HEK293 (cell line): ENCODE data around the gene DNM1L.

Experiments used
- CTCF ChIA-PET: fragments of 350-600 bp; formaldehyde crosslinking; extraction: SDS; loops from one replicate; lab custom pipeline; 2021; ENCODE audit warnings: antibody characterized with exemption; lab: Yijun Ruan, JAX
- POLR2A ChIA-PET: fragments of 300-600 bp; formaldehyde crosslinking; extraction: SDS; loops from one replicate; lab custom pipeline; 2020; ENCODE audit warnings: antibody characterized with exemption, inconsistent platforms; lab: Yijun Ruan, JAX
- H3K27ac ChIP-seq: fragments of 200-500 bp; sonication (Bioruptor generic); 2 replicates; pipeline ENCODE4 v1.5.1; 2014; ENCODE audit warnings: low read depth, low read length, control low read depth, inconsistent platforms; ENCODE audit errors: extremely low read depth
- H3K36me3 ChIP-seq, 2 experiments: fragments of 200-500 bp in 1 of 2; sonication (Bioruptor generic) in 1 of 2; 1 replicate in 1 of 2; 2 replicates in 1 of 2; pipeline ENCODE4 v1.5.1; 2014 to 2017; ENCODE audit warnings: inconsistent platforms in 2 of 2, low read length in 2 of 2; ENCODE audit not compliant: control insufficient read depth in 2 of 2, insufficient read depth in 1 of 2
- H3K4me1 ChIP-seq: fragments of 200-500 bp; sonication (Bioruptor generic); 2 replicates; pipeline ENCODE4 v1.5.1; 2014; ENCODE audit warnings: mild to moderate bottlenecking, low read length, inconsistent platforms; ENCODE audit not compliant: control insufficient read depth, insufficient read depth
- H3K4me3 ChIP-seq: 2 replicates; pipeline ENCODE4 v1.5.1; 2011; ENCODE audit warnings: low read depth, mild to moderate bottlenecking, control low read depth, low read length, moderate library complexity
- H3K9me3 ChIP-seq: fragments of 200-500 bp; sonication (Bioruptor generic); 2 replicates; pipeline ENCODE4 v1.5.1; 2014; ENCODE audit warnings: low read depth, low read length, inconsistent platforms; ENCODE audit not compliant: control insufficient read depth, insufficient read depth
- BCL11A ChIP-seq: fragments of 450-650 bp; formaldehyde crosslinking; IDR thresholded peaks from 2 replicates; pipeline ENCODE4 v1.5.1; 2016; ENCODE audit warnings: low read depth, missing biosample characterization, missing genetic modification characterization
- GLI4 ChIP-seq: fragments of 450-650 bp; formaldehyde crosslinking; IDR thresholded peaks from 2 replicates; pipeline ENCODE4 v1.5.1; 2016; ENCODE audit warnings: missing biosample characterization, missing genetic modification characterization
- GLIS1 ChIP-seq: fragments of 450-650 bp; formaldehyde crosslinking; IDR thresholded peaks from 2 replicates; pipeline ENCODE4 v1.5.1; 2016; ENCODE audit warnings: missing biosample characterization, missing genetic modification characterization
- IKZF3 ChIP-seq: fragments of 450-650 bp; IDR thresholded peaks from 2 replicates; pipeline ENCODE4 v1.5.0; 2018; ENCODE audit warnings: missing biosample characterization, mild to moderate bottlenecking, missing genetic modification characterization, moderate library complexity
- KLF7 ChIP-seq: fragments of 450-650 bp; formaldehyde crosslinking; IDR thresholded peaks from 2 replicates; pipeline ENCODE4 v1.5.1; 2016; ENCODE audit warnings: missing biosample characterization, missing genetic modification characterization, borderline replicate concordance
- OVOL3 ChIP-seq: fragments of 450-650 bp; formaldehyde crosslinking; IDR thresholded peaks from 2 replicates; pipeline ENCODE4 v1.5.1; 2016; ENCODE audit warnings: missing biosample characterization, missing genetic modification characterization
- ZEB2 ChIP-seq: fragments of 450-650 bp; formaldehyde crosslinking; IDR thresholded peaks from 2 replicates; pipeline ENCODE4 v1.5.1; 2016; ENCODE audit warnings: missing biosample characterization, missing genetic modification characterization
- ZNF132 ChIP-seq: fragments of 450-650 bp; formaldehyde crosslinking; IDR thresholded peaks from 2 replicates; pipeline ENCODE4 v1.5.1; 2017; ENCODE audit warnings: missing biosample characterization, missing genetic modification characterization, borderline replicate concordance
- ZNF133 ChIP-seq: fragments of 450-650 bp; formaldehyde crosslinking; IDR thresholded peaks from 2 replicates; pipeline ENCODE4 v1.5.1; 2016; ENCODE audit warnings: missing biosample characterization, missing genetic modification characterization
- ZNF155 ChIP-seq: fragments of 450-650 bp; formaldehyde crosslinking; IDR thresholded peaks from 2 replicates; pipeline ENCODE4 v1.5.1; 2016; ENCODE audit warnings: missing biosample characterization, missing genetic modification characterization
- ZNF16 ChIP-seq: fragments of 450-650 bp; formaldehyde crosslinking; IDR thresholded peaks from 2 replicates; pipeline ENCODE4 v1.5.1; 2016; ENCODE audit warnings: low read depth, missing biosample characterization, missing genetic modification characterization
- ZNF175 ChIP-seq: fragments of 450-650 bp; formaldehyde crosslinking; IDR thresholded peaks from 2 replicates; pipeline ENCODE4 v1.5.1; 2016; ENCODE audit warnings: missing biosample characterization, missing genetic modification characterization
- ZNF184 ChIP-seq: fragments of 450-650 bp; IDR thresholded peaks from 2 replicates; pipeline ENCODE4 v1.5.1; 2018; ENCODE audit warnings: missing biosample characterization, mild to moderate bottlenecking, missing genetic modification characterization
- ZNF223 ChIP-seq: fragments of 450-650 bp; formaldehyde crosslinking; IDR thresholded peaks from 2 replicates; pipeline ENCODE4 v1.5.1; 2016; ENCODE audit warnings: missing biosample characterization, missing genetic modification characterization
- ZNF302 ChIP-seq: fragments of 450-650 bp; formaldehyde crosslinking; IDR thresholded peaks from 2 replicates; pipeline ENCODE4 v1.5.1; 2016; ENCODE audit warnings: missing biosample characterization, missing genetic modification characterization, low read depth
- ZNF423 ChIP-seq: fragments of 450-650 bp; formaldehyde crosslinking; IDR thresholded peaks from 2 replicates; pipeline ENCODE4 v1.5.1; 2016; ENCODE audit warnings: missing biosample characterization, missing genetic modification characterization
- ZNF510 ChIP-seq: fragments of 450-650 bp; formaldehyde crosslinking; IDR thresholded peaks from 2 replicates; pipeline ENCODE4 v1.5.1; 2018; ENCODE audit warnings: mild to moderate bottlenecking, missing genetic modification characterization, missing biosample characterization; ENCODE audit not compliant: insufficient replicate concordance
- ZNF555 ChIP-seq: fragments of 450-650 bp; formaldehyde crosslinking; conservative IDR thresholded peaks from 2 replicates; pipeline ENCODE4 v1.5.1; 2017; ENCODE audit warnings: missing biosample characterization, mild to moderate bottlenecking, missing genetic modification characterization, inconsistent platforms
- ZNF561 ChIP-seq: fragments of 450-650 bp; IDR thresholded peaks from 2 replicates; pipeline ENCODE4 v1.5.1; 2018; ENCODE audit warnings: missing biosample characterization, missing genetic modification characterization, borderline replicate concordance
- ZNF596 ChIP-seq: fragments of 450-650 bp; IDR thresholded peaks from 2 replicates; pipeline ENCODE4 v1.5.0; 2018; ENCODE audit warnings: missing biosample characterization, mild to moderate bottlenecking, missing genetic modification characterization, moderate library complexity
- ZNF629 ChIP-seq: fragments of 450-650 bp; formaldehyde crosslinking; IDR thresholded peaks from 2 replicates; pipeline ENCODE4 v1.5.1; 2017; ENCODE audit warnings: missing biosample characterization, missing genetic modification characterization
- ZXDB ChIP-seq: fragments of 450-650 bp; formaldehyde crosslinking; IDR thresholded peaks from 2 replicates; pipeline ENCODE4 v1.5.1; 2016; ENCODE audit warnings: missing biosample characterization, missing genetic modification characterization
- TF ChIP-seq, protein P1 (sequence below): fragments of 450-650 bp; IDR thresholded peaks from 2 replicates; pipeline ENCODE4 v1.5.1; 2018; ENCODE audit warnings: missing biosample characterization, missing genetic modification characterization
- TF ChIP-seq, protein P2 (sequence below): fragments of 450-650 bp; formaldehyde crosslinking; IDR thresholded peaks from 2 replicates; pipeline ENCODE4 v1.5.1; 2016; ENCODE audit warnings: missing biosample characterization, missing genetic modification characterization
- TF ChIP-seq, protein P3 (sequence below): fragments of 450-650 bp; formaldehyde crosslinking; IDR thresholded peaks from 2 replicates; pipeline ENCODE4 v1.5.0; 2017; ENCODE audit warnings: missing biosample characterization, missing genetic modification characterization, borderline replicate concordance
- TF ChIP-seq, protein P4 (sequence below): fragments of 450-650 bp; formaldehyde crosslinking; optimal IDR thresholded peaks from 2 replicates; pipeline ENCODE3; 2016; ENCODE audit warnings: missing biosample characterization, mild to moderate bottlenecking, missing genetic modification characterization
- TF ChIP-seq, protein P5 (sequence below): fragments of 450-650 bp; formaldehyde crosslinking; conservative IDR thresholded peaks from 2 replicates; pipeline ENCODE4 v1.5.1; 2016; ENCODE audit warnings: low read depth, missing biosample characterization, missing genetic modification characterization

DNM1L gene

DNA sequence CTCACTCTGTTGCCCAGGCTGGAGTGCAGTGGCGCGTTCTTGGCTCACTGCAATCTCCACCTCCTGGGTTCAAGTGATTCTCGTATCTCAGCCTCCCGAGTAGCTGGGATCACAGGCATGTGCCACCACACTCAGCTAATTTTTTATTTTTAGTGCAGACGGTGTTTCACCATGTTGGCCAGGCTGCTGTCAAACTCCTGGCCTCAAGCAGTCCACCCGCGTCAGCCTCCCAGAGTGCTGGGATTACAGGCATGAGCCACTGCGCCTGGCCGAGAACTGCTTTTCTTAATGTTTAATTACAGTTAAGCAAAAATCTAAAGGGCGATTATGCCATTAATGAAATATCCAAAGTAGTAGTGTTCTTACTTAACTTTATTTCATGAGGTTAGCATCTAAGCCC, 63.0 kb downstream of the DNM1L start:
- POLR2A ChIA-PET = no interaction called here
- TF ChIP-seq ZNF423 (tag by site-specific recombination) (no peak), ZXDB (tag by site-specific recombination) (no peak), ZEB2 (tag by site-specific recombination) (no peak), ZNF132 (tag by site-specific recombination) (no peak), ZNF155 (tag by site-specific recombination) (no peak), KLF7 (tag by site-specific recombination) (no peak), IKZF3 (tag by site-specific recombination) (no peak), ZNF16 (tag by site-specific recombination) (no peak), ZNF223 (tag by site-specific recombination) (no peak), ZNF510 (tag by site-specific recombination) (no peak), OVOL3 (tag by site-specific recombination) (no peak), ZNF133 (tag by site-specific recombination) (no peak), ZNF561 (tag by site-specific recombination) (no peak), ZNF302 (tag by site-specific recombination) (no peak), ZNF555 (tag by site-specific recombination) (no peak)
- TF ChIP-seq, protein P1, sequence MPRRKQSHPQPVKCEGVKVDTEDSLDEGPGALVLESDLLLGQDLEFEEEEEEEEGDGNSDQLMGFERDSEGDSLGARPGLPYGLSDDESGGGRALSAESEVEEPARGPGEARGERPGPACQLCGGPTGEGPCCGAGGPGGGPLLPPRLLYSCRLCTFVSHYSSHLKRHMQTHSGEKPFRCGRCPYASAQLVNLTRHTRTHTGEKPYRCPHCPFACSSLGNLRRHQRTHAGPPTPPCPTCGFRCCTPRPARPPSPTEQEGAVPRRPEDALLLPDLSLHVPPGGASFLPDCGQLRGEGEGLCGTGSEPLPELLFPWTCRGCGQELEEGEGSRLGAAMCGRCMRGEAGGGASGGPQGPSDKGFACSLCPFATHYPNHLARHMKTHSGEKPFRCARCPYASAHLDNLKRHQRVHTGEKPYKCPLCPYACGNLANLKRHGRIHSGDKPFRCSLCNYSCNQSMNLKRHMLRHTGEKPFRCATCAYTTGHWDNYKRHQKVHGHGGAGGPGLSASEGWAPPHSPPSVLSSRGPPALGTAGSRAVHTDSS = no peak
- TF ChIP-seq, protein P2, sequence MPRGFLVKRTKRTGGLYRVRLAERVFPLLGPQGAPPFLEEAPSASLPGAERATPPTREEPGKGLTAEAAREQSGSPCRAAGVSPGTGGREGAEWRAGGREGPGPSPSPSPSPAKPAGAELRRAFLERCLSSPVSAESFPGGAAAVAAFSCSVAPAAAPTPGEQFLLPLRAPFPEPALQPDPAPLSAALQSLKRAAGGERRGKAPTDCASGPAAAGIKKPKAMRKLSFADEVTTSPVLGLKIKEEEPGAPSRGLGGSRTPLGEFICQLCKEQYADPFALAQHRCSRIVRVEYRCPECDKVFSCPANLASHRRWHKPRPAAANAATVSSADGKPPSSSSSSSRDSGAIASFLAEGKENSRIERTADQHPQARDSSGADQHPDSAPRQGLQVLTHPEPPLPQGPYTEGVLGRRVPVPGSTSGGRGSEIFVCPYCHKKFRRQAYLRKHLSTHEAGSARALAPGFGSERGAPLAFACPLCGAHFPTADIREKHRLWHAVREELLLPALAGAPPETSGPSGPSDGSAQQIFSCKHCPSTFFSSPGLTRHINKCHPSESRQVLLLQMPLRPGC (tag by site-specific recombination) = no peak
- TF ChIP-seq, protein P3, sequence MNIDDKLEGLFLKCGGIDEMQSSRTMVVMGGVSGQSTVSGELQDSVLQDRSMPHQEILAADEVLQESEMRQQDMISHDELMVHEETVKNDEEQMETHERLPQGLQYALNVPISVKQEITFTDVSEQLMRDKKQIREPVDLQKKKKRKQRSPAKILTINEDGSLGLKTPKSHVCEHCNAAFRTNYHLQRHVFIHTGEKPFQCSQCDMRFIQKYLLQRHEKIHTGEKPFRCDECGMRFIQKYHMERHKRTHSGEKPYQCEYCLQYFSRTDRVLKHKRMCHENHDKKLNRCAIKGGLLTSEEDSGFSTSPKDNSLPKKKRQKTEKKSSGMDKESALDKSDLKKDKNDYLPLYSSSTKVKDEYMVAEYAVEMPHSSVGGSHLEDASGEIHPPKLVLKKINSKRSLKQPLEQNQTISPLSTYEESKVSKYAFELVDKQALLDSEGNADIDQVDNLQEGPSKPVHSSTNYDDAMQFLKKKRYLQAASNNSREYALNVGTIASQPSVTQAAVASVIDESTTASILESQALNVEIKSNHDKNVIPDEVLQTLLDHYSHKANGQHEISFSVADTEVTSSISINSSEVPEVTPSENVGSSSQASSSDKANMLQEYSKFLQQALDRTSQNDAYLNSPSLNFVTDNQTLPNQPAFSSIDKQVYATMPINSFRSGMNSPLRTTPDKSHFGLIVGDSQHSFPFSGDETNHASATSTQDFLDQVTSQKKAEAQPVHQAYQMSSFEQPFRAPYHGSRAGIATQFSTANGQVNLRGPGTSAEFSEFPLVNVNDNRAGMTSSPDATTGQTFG (tag by site-specific recombination) = no peak
- TF ChIP-seq, all 188 proteins: peak for 0
- Histone ChIP-seq H3K27ac (no peak overlapping the region), H3K36me3 (peaks cover 77 to 95% of the 10 kb centered on the region in 2 experiments), H3K9me3 (no peaks in the 10 kb centered on the region), H3K4me3 (no peak overlapping the region), H3K4me1 (no peaks in the 10 kb centered on the region)
- CTCF ChIA-PET = interaction anchor here (0.6 to 0.8 kb wide), 4 partner anchors 10 to 1491 kb away, joined by 3 to 4 read pairs (median 3); no protein-coding TSS in a partner anchor

DNA sequence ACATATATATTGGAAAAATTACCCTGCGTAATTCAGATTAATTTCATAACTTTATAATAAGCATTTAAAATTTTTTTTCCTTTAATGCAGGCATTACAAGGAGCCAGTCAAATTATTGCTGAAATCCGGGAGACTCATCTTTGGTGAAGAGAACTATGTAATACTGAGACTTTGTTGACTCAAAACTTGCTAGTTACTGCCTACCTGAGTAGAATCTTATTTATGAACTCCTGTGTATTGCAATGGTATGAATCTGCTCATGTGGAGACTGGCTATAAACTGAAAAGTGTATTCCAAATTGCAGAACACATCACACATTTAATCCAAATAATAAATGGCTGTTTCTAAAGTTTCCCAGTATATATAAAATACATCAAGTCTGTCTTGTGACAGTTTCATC, 64.2 kb downstream of the DNM1L start:
- Histone ChIP-seq H3K27ac (no peak overlapping the region), H3K4me1 (no peaks in the 10 kb centered on the region), H3K36me3 (peaks cover 78 to 97% of the 10 kb centered on the region in 2 experiments), H3K9me3 (no peaks in the 10 kb centered on the region), H3K4me3 (no peak overlapping the region)
- ChIA-PET POLR2A (no interaction called here), CTCF (no interaction called here)
- TF ChIP-seq GLIS1 = no peak
- no peak for TF ChIP-seq GLI4 (tag by site-specific recombination)
- TF ChIP-seq BCL11A = no peak
- TF ChIP-seq, protein P4, sequence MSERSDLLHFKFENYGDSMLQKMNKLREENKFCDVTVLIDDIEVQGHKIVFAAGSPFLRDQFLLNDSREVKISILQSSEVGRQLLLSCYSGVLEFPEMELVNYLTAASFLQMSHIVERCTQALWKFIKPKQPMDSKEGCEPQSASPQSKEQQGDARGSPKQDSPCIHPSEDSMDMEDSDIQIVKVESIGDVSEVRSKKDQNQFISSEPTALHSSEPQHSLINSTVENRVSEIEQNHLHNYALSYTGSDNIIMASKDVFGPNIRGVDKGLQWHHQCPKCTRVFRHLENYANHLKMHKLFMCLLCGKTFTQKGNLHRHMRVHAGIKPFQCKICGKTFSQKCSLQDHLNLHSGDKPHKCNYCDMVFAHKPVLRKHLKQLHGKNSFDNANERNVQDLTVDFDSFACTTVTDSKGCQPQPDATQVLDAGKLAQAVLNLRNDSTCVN (tag by site-specific recombination) = no peak
- TF ChIP-seq ZNF184 (tag by site-specific recombination) = no peak
- no peak for TF ChIP-seq ZNF629
- no peak for TF ChIP-seq ZNF596 (tag by site-specific recombination)
- no peak for TF ChIP-seq ZNF175
- no peak for TF ChIP-seq ZNF302 (tag by site-specific recombination)
- TF ChIP-seq, protein P5, sequence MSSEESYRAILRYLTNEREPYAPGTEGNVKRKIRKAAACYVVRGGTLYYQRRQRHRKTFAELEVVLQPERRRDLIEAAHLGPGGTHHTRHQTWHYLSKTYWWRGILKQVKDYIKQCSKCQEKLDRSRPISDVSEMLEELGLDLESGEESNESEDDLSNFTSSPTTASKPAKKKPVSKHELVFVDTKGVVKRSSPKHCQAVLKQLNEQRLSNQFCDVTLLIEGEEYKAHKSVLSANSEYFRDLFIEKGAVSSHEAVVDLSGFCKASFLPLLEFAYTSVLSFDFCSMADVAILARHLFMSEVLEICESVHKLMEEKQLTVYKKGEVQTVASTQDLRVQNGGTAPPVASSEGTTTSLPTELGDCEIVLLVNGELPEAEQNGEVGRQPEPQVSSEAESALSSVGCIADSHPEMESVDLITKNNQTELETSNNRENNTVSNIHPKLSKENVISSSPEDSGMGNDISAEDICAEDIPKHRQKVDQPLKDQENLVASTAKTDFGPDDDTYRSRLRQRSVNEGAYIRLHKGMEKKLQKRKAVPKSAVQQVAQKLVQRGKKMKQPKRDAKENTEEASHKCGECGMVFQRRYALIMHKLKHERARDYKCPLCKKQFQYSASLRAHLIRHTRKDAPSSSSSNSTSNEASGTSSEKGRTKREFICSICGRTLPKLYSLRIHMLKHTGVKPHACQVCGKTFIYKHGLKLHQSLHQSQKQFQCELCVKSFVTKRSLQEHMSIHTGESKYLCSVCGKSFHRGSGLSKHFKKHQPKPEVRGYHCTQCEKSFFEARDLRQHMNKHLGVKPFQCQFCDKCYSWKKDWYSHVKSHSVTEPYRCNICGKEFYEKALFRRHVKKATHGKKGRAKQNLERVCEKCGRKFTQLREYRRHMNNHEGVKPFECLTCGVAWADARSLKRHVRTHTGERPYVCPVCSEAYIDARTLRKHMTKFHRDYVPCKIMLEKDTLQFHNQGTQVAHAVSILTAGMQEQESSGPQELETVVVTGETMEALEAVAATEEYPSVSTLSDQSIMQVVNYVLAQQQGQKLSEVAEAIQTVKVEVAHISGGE (tag by site-specific recombination) = no peak
